Measurements from ENCODE around the gene CHST11.

DNA sequence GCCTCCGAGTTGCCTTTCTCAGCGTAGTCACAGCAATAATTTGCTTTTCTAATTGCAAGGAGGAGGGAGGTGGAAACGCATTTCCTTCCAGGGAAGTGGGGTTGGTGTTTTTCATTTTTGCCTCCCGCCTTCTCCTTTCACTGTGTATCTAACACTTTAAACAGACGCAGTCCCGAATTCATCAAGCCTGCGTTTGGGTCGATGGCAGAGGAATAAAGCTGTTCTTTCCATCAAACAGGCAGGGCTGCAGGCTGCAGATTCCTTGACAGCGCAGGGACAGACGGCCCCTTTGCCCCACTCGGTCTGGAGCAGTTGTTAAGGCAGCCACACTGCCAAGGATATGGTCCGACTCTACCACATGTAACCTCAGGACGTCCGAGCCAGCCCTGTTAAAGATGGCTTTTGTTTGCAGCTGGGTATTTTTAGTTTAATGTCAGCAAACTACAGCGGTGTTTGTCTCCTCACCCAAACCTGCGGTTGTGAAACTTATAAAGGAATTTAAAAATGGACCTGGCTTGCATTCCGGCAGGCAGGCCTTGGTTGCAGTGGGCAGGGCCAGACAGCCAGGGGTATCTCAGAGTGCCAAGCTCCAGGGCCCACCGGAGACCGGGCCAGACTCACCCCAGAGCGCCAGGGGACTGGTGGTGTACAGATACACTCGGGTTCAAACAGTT is 2.1 kb downstream of the CHST11 start:
- TF ChIP-seq, protein P1, sequence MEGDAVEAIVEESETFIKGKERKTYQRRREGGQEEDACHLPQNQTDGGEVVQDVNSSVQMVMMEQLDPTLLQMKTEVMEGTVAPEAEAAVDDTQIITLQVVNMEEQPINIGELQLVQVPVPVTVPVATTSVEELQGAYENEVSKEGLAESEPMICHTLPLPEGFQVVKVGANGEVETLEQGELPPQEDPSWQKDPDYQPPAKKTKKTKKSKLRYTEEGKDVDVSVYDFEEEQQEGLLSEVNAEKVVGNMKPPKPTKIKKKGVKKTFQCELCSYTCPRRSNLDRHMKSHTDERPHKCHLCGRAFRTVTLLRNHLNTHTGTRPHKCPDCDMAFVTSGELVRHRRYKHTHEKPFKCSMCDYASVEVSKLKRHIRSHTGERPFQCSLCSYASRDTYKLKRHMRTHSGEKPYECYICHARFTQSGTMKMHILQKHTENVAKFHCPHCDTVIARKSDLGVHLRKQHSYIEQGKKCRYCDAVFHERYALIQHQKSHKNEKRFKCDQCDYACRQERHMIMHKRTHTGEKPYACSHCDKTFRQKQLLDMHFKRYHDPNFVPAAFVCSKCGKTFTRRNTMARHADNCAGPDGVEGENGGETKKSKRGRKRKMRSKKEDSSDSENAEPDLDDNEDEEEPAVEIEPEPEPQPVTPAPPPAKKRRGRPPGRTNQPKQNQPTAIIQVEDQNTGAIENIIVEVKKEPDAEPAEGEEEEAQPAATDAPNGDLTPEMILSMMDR (IDR thresholded peaks at IDR 0.05), result no peak
- TF ChIP-seq POLR2A (IDR thresholded peaks at IDR 0.05), result no peak
- no peak for TF ChIP-seq EP300 (IDR thresholded peaks at IDR 0.05)
